Thyroid gland (tissue), 4 donors: ENCODE results near the gene NPSR1. TPM values are rescaled to one million over a fixed set of nuclear protein-coding genes. Genes with fewer than 3 reads are reported as not detected.
A peak's percentile ranks its signal among the peaks of the same experiment; 100 is the strongest.

Experiments used
- DNase-seq, 2 donors: peaks; one replicate each; pipeline ENCODE4 v3.0.0-alpha.2; 2019
- H3K27ac ChIP-seq, 3 donors: fragments of 200-600 bp; sonication (generic); 1 replicate in 2 of 3; 2 replicates in 1 of 3; pipeline ENCODE4 v1.5.1; 2016 to 2019; ENCODE audit warnings: mild to moderate bottlenecking in 1 of 3, moderate library complexity in 1 of 3
- H3K27me3 ChIP-seq: fragments of 200-600 bp; sonication (generic); one replicate; pipeline ENCODE4 v1.5.1; 2019
- H3K36me3 ChIP-seq, 2 donors: fragments of 200-600 bp; sonication (generic); one replicate each; pipeline ENCODE4 v1.5.1; 2016 to 2019
- H3K4me1 ChIP-seq, 2 donors: fragments of 200-600 bp; sonication (generic); one replicate each; pipeline ENCODE4 v1.5.1; 2017 to 2019
- H3K4me3 ChIP-seq, 3 donors: fragments of 200-600 bp; sonication (generic); replicated peaks in 1 of 3; 1 replicate in 2 of 3; 2 replicates in 1 of 3; pipeline ENCODE4 v1.5.1; 2016; ENCODE audit warnings: mild to moderate bottlenecking in 1 of 3
- H3K9me3 ChIP-seq: fragments of 200-600 bp; sonication (generic); one replicate; pipeline ENCODE4 v1.5.1; 2017
- CTCF ChIP-seq, 6 experiments: fragments of 200-600 bp in 3 of 6; fragments of 450-650 bp in 3 of 6; sonication (generic) in 3 of 6; IDR thresholded peaks; one replicate each; pipeline ENCODE4 v1.5.1; 2016 to 2019; ENCODE audit warnings: antibody characterized with exemption in 6 of 6, mild to moderate bottlenecking in 2 of 6, inconsistent platforms in 1 of 6, moderate library complexity in 1 of 6
- POLR2A ChIP-seq, 2 donors: fragments of 450-650 bp; IDR thresholded peaks; one replicate each; pipeline ENCODE4 v1.6.1; 2017; ENCODE audit warnings: antibody characterized with exemption in 2 of 2, mild to moderate bottlenecking in 2 of 2, moderate library complexity in 1 of 2
- WGBS, 2 donors: methylation state at CpG; one replicate each; pipeline ENCODE4 v1.1.5; 2017; 5-methylcytosine and 5-hydroxymethylcytosine counted together
- intact Hi-C: fragments of 100-400 bp; cut with DNase I; formaldehyde crosslinking; loops from one replicate; pipeline ENCODE4 v1.15.1; 2023
- total RNA-seq, 4 donors: library from RNA; depleted of rRNA; stranded (reverse); fragments of >200 nt; gene quantifications; one replicate each; pipeline ENCODE4 v1.2.3, GENCODE V29; 2016

NPSR1 gene
- total RNA-seq, 4 donors from 2014 or later = not detected

- intact Hi-C loops = no loop called here
- no peaks in the 10 kb centered on the region for H3K9me3 ChIP-seq
- no peak for DNase-seq
- no peak overlapping the region for H3K27ac ChIP-seq
- no peaks in the 10 kb centered on the region for H3K27me3 ChIP-seq
- no peak for TF ChIP-seq CTCF (IDR thresholded peaks at IDR 0.05)
- TF ChIP-seq POLR2A (IDR thresholded peaks at IDR 0.05) = no peak
- no peaks in the 10 kb centered on the region for H3K36me3 ChIP-seq
- 71 to 73% methylated on average over 16 of the region's 16 CpGs for WGBS, 2 donors
- H3K4me1 ChIP-seq = no peaks in the 10 kb centered on the region
- no peak overlapping the region for H3K4me3 ChIP-seq
Observed at GRCh38 chr7:34821932-34822558, 164.0 kb downstream of the NPSR1 start.

GRCh38 chr7:34823650-34824258 is 165.7 kb downstream of the NPSR1 start:
- no peaks in the 10 kb centered on the region for H3K27me3 ChIP-seq
- no peak overlapping the region for H3K4me3 ChIP-seq
- peak; percentile 39 to 46 for DNase-seq
- H3K9me3 ChIP-seq = no peaks in the 10 kb centered on the region
- TF ChIP-seq CTCF (IDR thresholded peaks at IDR 0.05) (peak; percentile 29 to 85 (median 61)), POLR2A (IDR thresholded peaks at IDR 0.05) (no peak)
- H3K36me3 ChIP-seq = no peaks in the 10 kb centered on the region
- H3K27ac ChIP-seq = no peak overlapping the region
- H3K4me1 ChIP-seq = no peaks in the 10 kb centered on the region
- intact Hi-C loops = no loop called here
- 56 to 62% methylated on average over 7 of the region's 7 CpGs for WGBS, 2 donors

- TF ChIP-seq CTCF (IDR thresholded peaks at IDR 0.05) (no peak), POLR2A (IDR thresholded peaks at IDR 0.05) (no peak)
- no peak overlapping the region for H3K27ac ChIP-seq
- no peak overlapping the region for H3K4me3 ChIP-seq
- WGBS, 2 donors = 87 to 88% methylated on average over 2 of the region's 2 CpGs
- no peaks in the 10 kb centered on the region for H3K9me3 ChIP-seq
- DNase-seq = no peak
- H3K27me3 ChIP-seq = no peaks in the 10 kb centered on the region
- intact Hi-C loops = no loop called here
- H3K4me1 ChIP-seq = no peaks in the 10 kb centered on the region
- H3K36me3 ChIP-seq = no peaks in the 10 kb centered on the region
Observed at GRCh38 chr7:34825221-34825620, 167.2 kb downstream of the NPSR1 start.

GRCh38 chr7:34830390-34830789 is 172.4 kb downstream of the NPSR1 start:
- no peaks in the 10 kb centered on the region for H3K27me3 ChIP-seq
- H3K36me3 ChIP-seq = no peaks in the 10 kb centered on the region
- no peak for DNase-seq
- no peak for TF ChIP-seq POLR2A (IDR thresholded peaks at IDR 0.05)
- TF ChIP-seq CTCF (IDR thresholded peaks at IDR 0.05) = no peak
- WGBS, 2 donors = 69 to 89% methylated on average over 3 of the region's 3 CpGs
- no peak overlapping the region for H3K4me3 ChIP-seq
- intact Hi-C loops = no loop called here
- H3K27ac ChIP-seq = no peak overlapping the region
- H3K4me1 ChIP-seq = no peaks in the 10 kb centered on the region
- no peaks in the 10 kb centered on the region for H3K9me3 ChIP-seq

GRCh38 chr7:34831436-34831835 is 173.4 kb downstream of the NPSR1 start:
- no peak for TF ChIP-seq POLR2A (IDR thresholded peaks at IDR 0.05)
- TF ChIP-seq CTCF (IDR thresholded peaks at IDR 0.05) = no peak
- no peaks in the 10 kb centered on the region for H3K27me3 ChIP-seq
- no peak for DNase-seq
- intact Hi-C loops = no loop called here
- no peak overlapping the region for H3K4me3 ChIP-seq
- H3K27ac ChIP-seq = no peak overlapping the region
- no peaks in the 10 kb centered on the region for H3K9me3 ChIP-seq
- no peaks in the 10 kb centered on the region for H3K36me3 ChIP-seq
- WGBS, 2 donors = 79 to 94% methylated on average over 1 of the region's 1 CpG
- H3K4me1 ChIP-seq = no peaks in the 10 kb centered on the region
